HL-60/S4 (cell line): ENCODE results near the gene SPATA22.
"Not testable (repeated sequence)": the region's sequence is repeated elsewhere in the genome, so short reads cannot be mapped to it uniquely, and the experiment has no call there.

ENCODE experiments used
- in situ Hi-C: fragments of 300-500 bp; cut with MboI; formaldehyde crosslinking; loops from 2 replicates; pipeline ENCODE4 v1.14.3; 2022; ENCODE audit warnings: low sequenced_read_pairs

SPATA22 gene

GRCh38 chr17:3475251-3475685 lies 3.6 kb upstream of the SPATA22 start:
- in situ Hi-C loops: no loop called here

DNA sequence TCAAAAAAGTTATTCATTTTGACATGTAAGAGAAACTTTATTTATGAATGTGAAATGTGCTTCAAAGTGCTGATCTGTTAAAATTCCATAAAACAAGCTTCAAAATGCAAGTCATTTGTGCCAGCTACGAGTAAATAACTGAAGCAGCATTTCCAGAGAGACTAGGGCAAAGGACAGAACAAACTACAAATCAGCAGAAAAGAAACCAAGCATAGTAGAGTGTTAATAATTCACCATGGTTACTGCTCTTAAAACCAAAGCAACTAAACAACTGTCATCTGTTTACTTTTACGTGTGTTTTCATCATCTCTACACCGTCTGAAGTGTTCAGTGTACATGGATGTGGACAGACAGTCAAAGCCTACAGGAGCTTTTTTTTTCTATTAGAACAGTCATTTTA lies 2.6 kb upstream of the SPATA22 start:
- in situ Hi-C loops: no loop called here

GRCh38 chr17:3472137-3472536 lies 518 bp upstream of the SPATA22 start:
- in situ Hi-C loops: no loop called here

DNA sequence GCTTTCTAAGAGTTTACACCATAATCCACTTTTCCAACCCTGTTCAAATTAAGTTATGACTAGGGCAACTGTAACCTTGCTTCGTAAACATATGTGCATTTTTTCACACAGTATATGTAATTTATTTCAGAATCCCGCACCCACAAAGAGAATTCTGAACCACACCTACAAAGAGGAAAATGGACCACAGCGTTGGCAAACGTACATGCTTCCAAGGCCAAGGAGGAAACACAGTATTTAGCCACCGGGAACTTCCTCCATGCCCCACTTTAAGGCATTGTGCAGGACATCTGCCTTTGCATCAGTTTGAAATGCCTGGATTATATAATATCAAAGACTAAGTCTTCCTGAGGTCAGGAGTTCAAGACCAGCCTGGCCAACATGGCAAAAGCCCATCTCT lies 2.1 kb downstream of the SPATA22 start:
- in situ Hi-C loops: no loop called here

DNA sequence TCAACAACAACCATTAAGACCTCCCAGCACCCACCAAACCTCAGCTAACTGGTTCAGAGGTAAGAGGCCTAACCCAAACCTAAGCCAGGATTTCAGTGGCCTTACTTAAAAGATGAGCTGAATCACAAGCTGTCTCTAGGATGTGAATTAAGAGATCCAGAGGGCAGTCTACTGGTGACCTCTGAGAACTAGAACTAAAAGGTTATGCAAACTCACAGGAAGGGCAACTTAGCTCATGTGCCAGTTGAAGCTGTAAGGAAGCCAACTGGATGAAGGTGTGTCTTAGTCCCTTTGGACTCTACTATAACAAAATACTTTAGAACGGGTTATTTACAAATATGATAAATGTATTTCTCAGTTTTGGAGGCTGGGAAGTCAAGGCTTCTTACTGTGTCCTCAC lies 5.3 kb downstream of the SPATA22 start:
- in situ Hi-C loops: not testable (repeated sequence)

GRCh38 chr17:3448059-3448665 lies 23.5 kb downstream of the SPATA22 start:
- in situ Hi-C loops: no loop called here

GRCh38 chr17:3447625-3448024 lies 24.0 kb downstream of the SPATA22 start:
- in situ Hi-C loops: no loop called here

GRCh38 chr17:3440451-3440850 lies 31.2 kb downstream of the SPATA22 start:
- in situ Hi-C loops: no loop called here

DNA sequence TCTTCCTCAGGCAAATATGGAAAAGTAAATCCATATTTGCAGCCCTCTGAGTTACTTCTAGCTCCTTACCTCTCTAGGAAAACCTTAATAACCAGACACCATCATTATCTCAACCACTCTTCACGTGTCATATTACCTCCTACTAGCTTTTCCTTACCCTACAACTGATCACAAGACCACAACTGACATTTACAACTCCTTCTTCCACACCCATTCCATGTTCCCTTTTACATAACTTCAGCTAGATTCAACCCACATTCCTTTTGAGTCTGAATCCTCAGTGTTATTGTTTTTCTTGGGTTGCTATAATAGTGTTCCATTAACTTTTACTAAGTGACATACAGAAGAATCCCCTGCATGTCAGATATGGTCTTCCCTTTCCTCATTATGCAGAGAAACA lies 33.3 kb downstream of the SPATA22 start:
- in situ Hi-C loops: no loop called here

DNA sequence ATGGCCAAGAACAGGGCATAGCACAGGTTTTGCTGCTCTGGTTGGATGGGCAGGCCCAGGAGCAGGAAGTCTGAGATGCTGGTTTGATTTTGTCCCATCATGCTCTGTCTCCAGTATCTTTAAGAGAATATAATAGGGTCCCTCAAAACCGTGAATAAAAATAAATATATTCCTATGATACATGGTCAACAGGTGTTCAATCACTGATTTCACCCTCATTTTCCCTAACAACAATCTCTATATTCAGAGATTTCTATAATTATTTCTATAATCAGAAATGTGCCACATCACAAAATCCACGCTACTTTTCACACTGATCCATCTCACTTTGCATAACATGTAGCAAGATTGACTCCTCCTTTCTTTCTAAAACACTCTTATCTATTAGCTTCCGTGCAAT lies 37.9 kb downstream of the SPATA22 start, which contains the start of gene OR1E2:
TSS of gene OR1E2 (minus strand) at position 101 of the 400 bp plus-strand sequence. CDS start at position 101, 0 bp downstream.
- in situ Hi-C loops: no loop called here

DNA sequence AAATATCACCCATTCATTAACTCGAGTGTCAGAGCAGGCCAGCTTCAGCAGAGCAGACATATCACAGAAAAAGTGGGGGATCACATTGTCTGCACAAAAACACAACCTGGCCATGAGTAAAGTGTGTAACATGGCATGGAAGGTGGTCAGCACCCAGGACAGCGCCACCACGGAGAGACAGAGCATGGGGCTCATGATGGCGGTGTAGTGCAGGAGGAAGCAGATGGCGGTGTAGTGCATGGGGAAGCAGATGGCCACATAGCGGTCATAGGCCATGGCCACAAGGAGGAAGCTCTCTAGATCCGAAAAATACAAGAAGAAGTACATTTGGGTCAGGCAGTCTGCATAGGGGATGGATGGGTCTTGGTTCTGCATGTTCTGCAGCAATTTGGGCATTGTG lies 38.4 kb downstream of the SPATA22 start:
- in situ Hi-C loops: not testable (repeated sequence)

- in situ Hi-C loops: no loop called here
These were observed 53.4 kb downstream of the SPATA22 start for GRCh38 chr17:3418222-3418621.

DNA sequence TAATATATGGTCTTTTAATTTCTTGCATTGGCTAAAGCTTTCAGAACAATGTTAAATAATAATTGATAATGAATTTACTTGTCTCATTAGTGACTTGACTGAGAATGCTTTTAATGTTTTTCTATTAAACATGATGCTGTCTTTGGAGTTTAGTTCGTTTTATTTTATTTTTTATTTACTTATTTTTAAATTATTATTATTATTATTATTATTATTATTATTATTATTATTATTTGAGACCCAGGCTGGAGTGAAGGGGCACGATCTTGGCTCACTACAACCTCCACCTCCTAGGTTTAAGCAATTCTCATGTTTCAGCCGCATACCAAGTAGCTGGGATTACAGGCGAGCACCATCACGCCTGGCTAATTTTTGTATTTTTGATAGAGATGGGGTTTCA lies 56.0 kb downstream of the SPATA22 start:
- in situ Hi-C loops: no loop called here

DNA sequence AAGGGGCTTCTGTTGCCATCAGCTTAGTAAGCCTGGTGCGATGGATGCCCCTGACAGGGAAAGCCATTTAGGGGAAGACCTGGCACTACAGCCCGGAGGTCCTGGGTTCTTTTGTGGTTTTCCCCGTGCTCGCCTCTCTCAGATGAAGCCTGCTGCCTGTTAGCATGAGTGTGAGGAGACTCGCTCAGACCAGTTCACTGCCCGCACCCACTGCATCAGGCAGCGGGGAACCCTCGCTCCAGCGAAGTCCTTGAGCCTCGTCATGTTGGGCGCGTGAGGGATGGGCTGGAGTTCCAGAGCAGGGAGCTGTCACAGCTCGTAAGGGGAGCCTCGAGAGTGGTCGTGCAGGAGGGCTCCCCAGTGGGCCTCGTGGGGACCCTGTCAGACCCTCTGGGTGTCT lies 59.4 kb downstream of the SPATA22 start:
- in situ Hi-C loops: not testable (repeated sequence)

DNA sequence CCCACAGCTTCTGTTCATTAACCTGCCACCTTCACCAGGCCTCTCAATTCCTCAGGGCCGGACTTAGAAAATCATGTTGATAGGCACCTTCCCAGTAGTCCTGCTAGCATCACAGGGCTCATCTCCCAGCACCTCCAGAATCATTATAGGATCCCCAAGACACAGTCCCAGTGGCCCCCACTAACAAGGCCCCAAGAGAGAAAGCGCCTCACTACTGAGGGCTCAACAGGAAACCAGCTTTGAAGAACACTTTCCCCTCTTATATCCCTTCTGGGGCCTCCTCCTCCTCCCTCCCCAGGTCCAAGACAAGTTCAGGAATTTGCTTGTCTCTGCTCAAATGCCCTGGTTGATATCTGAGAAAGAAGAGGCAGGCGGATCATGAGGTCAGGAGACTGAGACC lies 60.5 kb downstream of the SPATA22 start, which contains the start of gene OR3A3:
TSS of gene OR3A3 (plus strand) at position 301 of the 400 bp plus-strand sequence.
- in situ Hi-C loops: no loop called here

GRCh38 chr17:3403856-3404255 lies 67.8 kb downstream of the SPATA22 start:
- in situ Hi-C loops: not testable (repeated sequence)

GRCh38 chr17:3401786-3402185 lies 69.8 kb downstream of the SPATA22 start:
- in situ Hi-C loops: no loop called here

GRCh38 chr17:3400055-3400454 lies 71.6 kb downstream of the SPATA22 start:
- in situ Hi-C loops: no loop called here

- in situ Hi-C loops: no loop called here
These were observed 73.3 kb downstream of the SPATA22 start, which contains the start of gene OR1E1 for GRCh38 chr17:3398310-3398709. Gene OR1E1, minus strand, starts transcription at chr17:3398410. Its CDS starts 0 bp downstream, at chr17:3398410.

- in situ Hi-C loops: not testable (repeated sequence)
These were observed 73.8 kb downstream of the SPATA22 start for GRCh38 chr17:3397801-3398200.
